Astrocyte of the cerebellum (primary cell): ENCODE measurements around the gene DUOX1.
"Not testable (repeated sequence)": the region's sequence is repeated elsewhere in the genome, so short reads cannot be mapped to it uniquely, and the experiment has no call there.

ENCODE experiments used
- DNase-seq: peaks from one replicate; pipeline ENCODE4 v3.0.0-alpha.2; 2011; ENCODE audit warnings: low read depth
- H3K4me3 ChIP-seq: 2 replicates; pipeline ENCODE4 v1.5.1; 2011; ENCODE audit warnings: mild to moderate bottlenecking, low read depth, low read length, moderate library complexity
- in situ Hi-C: cut with HindIII; loops from 2 replicates; pipeline ENCODE4 v1.10.0; 2017; ENCODE audit warnings: low sequenced_read_pairs
- TF ChIP-seq, protein P1 (sequence below): IDR thresholded peaks from 2 replicates; pipeline ENCODE4 v1.5.1; 2012; ENCODE audit warnings: low read length, low read depth, moderate library complexity, mild to moderate bottlenecking; ENCODE audit errors: missing control alignments

The DUOX1 gene

DNA sequence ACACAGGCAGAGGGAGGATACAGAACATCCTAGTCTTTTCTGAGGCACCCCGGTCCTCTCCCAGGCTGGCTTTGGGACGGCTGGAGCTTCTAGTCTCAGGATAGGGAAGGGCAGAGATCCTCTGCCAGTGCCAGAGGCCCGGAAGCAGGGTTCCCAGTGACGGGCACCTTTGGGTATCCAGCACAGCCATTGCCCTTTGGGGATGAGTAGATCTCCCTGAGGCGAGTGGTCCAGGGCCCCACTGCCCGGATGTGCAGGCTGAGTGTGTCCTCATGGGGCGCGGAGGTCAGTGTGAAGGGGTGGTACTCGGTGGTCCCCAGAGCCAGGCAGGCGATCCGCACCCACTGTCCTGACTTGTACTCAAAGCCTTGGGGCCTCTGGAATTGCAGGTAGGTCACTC is 34.1 kb upstream of the DUOX1 start:
- H3K4me3 ChIP-seq: no peak overlapping the region
- in situ Hi-C loops: no loop called here
- DNase-seq: no peak

GRCh38 chr15:45097466-45097865 is 32.3 kb upstream of the DUOX1 start:
- in situ Hi-C loops: no loop called here
- no peak for DNase-seq
- H3K4me3 ChIP-seq: no peak overlapping the region
- TF ChIP-seq, protein P1, sequence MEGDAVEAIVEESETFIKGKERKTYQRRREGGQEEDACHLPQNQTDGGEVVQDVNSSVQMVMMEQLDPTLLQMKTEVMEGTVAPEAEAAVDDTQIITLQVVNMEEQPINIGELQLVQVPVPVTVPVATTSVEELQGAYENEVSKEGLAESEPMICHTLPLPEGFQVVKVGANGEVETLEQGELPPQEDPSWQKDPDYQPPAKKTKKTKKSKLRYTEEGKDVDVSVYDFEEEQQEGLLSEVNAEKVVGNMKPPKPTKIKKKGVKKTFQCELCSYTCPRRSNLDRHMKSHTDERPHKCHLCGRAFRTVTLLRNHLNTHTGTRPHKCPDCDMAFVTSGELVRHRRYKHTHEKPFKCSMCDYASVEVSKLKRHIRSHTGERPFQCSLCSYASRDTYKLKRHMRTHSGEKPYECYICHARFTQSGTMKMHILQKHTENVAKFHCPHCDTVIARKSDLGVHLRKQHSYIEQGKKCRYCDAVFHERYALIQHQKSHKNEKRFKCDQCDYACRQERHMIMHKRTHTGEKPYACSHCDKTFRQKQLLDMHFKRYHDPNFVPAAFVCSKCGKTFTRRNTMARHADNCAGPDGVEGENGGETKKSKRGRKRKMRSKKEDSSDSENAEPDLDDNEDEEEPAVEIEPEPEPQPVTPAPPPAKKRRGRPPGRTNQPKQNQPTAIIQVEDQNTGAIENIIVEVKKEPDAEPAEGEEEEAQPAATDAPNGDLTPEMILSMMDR: no peak

More for the DNA sequence above, 34.1 kb upstream of the DUOX1 start:
- TF ChIP-seq, protein P1: no peak

DNA sequence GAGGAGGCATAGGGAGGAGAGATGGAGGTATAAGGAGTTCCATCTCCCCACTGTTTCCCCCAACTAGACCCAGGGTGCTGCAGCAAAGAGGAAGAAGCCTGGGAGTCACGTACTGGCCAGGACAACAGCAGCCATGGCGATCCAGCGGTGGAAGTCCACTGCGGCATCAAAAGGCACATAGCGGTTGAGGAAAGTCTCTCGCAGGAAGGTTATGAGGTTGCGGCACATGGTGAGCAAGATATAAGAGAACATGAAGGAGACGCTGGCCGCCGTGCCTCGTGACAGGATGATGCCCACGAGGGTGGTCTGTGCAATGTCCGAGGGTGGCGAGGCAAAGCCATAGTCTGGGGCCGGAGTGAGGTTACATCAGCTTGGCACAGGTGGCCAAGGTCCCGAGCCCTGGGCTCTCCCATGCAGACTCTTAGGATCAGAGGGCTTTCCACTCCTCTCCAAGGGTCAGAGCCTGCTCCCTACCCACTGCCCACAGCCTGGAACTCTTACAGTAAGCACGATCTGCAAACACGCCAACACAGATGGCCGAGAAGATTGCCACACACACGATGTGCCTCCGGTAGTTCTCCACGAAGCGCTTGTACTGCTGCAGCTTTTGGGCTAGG is 30.1 kb upstream of the DUOX1 start:
- TF ChIP-seq, protein P1: no peak
- no peak overlapping the region for H3K4me3 ChIP-seq
- in situ Hi-C loops: no loop called here
- DNase-seq: no peak

- DNase-seq: no peak
- TF ChIP-seq, protein P1: no peak
- in situ Hi-C loops: no loop called here
- no peak overlapping the region for H3K4me3 ChIP-seq
These were observed 28.7 kb upstream of the DUOX1 start for GRCh38 chr15:45100884-45101625.

GRCh38 chr15:45101749-45102148 is 28.0 kb upstream of the DUOX1 start:
- DNase-seq: no peak
- no peak overlapping the region for H3K4me3 ChIP-seq
- in situ Hi-C loops: no loop called here
- TF ChIP-seq, protein P1: no peak

DNA sequence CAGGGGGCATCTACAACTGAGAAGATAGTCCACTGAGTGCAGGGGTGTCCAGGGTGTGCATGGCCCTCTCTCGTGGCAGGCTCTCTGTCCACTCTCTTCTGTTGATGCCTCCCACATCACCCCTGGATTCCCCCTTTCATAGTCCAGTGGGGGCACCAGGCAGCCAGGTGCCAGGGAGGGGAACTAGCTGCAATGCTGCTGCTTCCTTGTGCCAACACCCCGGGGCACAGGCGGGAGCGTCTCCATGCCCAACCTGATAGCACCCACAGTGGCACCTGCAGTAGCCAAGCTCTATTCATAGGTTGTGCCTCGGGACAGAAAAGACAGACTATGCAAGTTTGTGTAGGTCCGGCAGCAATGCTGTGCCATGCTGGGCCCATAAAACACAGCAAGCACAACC is 27.6 kb upstream of the DUOX1 start:
- DNase-seq: no peak
- H3K4me3 ChIP-seq: no peak overlapping the region
- TF ChIP-seq, protein P1: no peak
- in situ Hi-C loops: no loop called here

DNA sequence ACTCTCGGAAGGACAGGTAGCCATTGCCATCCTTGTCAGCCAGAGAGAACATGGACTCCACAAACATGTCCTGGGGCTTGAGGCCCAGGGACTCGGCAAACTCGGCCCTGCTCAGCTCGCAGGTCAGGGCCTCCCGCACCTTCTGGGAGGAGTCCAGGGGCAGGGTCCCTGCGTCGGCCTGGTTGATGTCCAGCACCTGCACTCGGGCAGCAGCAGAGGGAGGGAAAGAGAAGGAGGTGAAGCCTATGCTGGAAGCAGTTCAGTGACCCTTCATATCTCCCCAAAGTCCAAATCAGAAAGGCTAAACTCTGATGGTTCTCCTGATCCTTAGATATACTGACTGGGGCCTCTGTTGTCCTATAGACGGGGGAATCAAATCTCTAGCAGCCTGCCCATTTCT is 25.6 kb upstream of the DUOX1 start:
- in situ Hi-C loops: not testable (repeated sequence)

More for the DNA sequence above, 25.6 kb upstream of the DUOX1 start:
- DNase-seq, H3K4me3 ChIP-seq: not testable (repeated sequence)
